K562 (cell line): ENCODE measurements around the gene NECAB3. TPM values are rescaled to one million over a fixed set of nuclear protein-coding genes. Genes with fewer than 3 reads are reported as not detected.

ENCODE experiments used
- ATAC-seq: fragments of 200-7000 bp; cut with Tn5 transposase; 3 replicates; pipeline ENCODE4 v1.9.1; 2020; ENCODE audit warnings: moderate library complexity
- BruUV-seq: library from RNA; stranded (reverse); fragments of 400-500 nt; replicated peaks from 2 replicates; lab custom pipeline; 2021; lab: Mats Ljungman, UMichigan
- CTCF ChIA-PET: fragments of 300-600 bp; formaldehyde crosslinking; extraction: SDS; loops from one replicate; lab custom pipeline; 2021; ENCODE audit warnings: low intra/inter-chr PET ratio; lab: Yijun Ruan, JAX
- POLR2A ChIA-PET: fragments of 300-600, 350-650 bp; sonication (Branson Sonifier 250); formaldehyde crosslinking; extraction: SDS; loops from one replicate; lab custom pipeline; 2021; ENCODE audit warnings: antibody characterized with exemption, inconsistent platforms; lab: Yijun Ruan, JAX
- DNase-seq, 4 experiments: peaks; one replicate each; pipeline versions ENCODE4 v3.0.0 to v3.0.0-alpha.2; 2011 to 2018; ENCODE audit warnings: low spot score in 3 of 4, mixed read lengths in 3 of 4; ENCODE audit errors: extremely low read depth in 1 of 4
- FAIRE-seq: peaks from 2 replicates; lab custom pipeline; 2011; peaks lifted over from hg19 to GRCh38; lab: Jason Lieb, UNC
- H2AFZ ChIP-seq: 2 replicates; pipeline ENCODE4 v1.6.0; 2011; ENCODE audit warnings: low read depth, low read length, control low read depth, inconsistent platforms
- H3K27ac ChIP-seq: fragments of 200-600 bp; 3 replicates; pipeline ENCODE4 v1.8.0; 2011; ENCODE audit warnings: low read depth, mild to moderate bottlenecking, control low read depth, inconsistent platforms, low read length, moderate library complexity, mixed read lengths; ENCODE audit errors: extremely low read depth
- H3K27me3 ChIP-seq, 2 experiments: fragments of 300-600 bp in 1 of 2; 2 replicates in 1 of 2; 3 replicates in 1 of 2; pipeline versions ENCODE4 v1.6.0 to v1.8.0; 2011; ENCODE audit warnings: inconsistent platforms in 2 of 2, low read length in 2 of 2, mild to moderate bottlenecking in 1 of 2, mixed read lengths in 1 of 2, moderate library complexity in 1 of 2; ENCODE audit not compliant: control insufficient read depth in 2 of 2, insufficient read depth in 2 of 2
- H3K36me3 ChIP-seq: fragments of 300-600 bp; 3 replicates; pipeline ENCODE4 v1.8.0; 2011; ENCODE audit warnings: mild to moderate bottlenecking, low read length, inconsistent platforms; ENCODE audit not compliant: control insufficient read depth, insufficient read depth
- H3K4me1 ChIP-seq, 2 experiments: fragments of 200-600 bp in 1 of 2; replicated peaks in 1 of 2; 2 replicates in 1 of 2; 3 replicates in 1 of 2; pipeline versions ENCODE4 v1.5.1 to v1.8.0; 2011; ENCODE audit warnings: inconsistent platforms in 2 of 2, low read length in 2 of 2, mild to moderate bottlenecking in 1 of 2, mixed read lengths in 1 of 2, moderate library complexity in 1 of 2; ENCODE audit not compliant: control insufficient read depth in 2 of 2, insufficient read depth in 2 of 2
- H3K4me2 ChIP-seq: 2 replicates; pipeline ENCODE4 v1.6.1; 2011; ENCODE audit warnings: low read length, control low read depth, inconsistent platforms, mixed read lengths; ENCODE audit not compliant: insufficient read depth
- H3K4me3 ChIP-seq: fragments of 200-600 bp; sonication (generic), shearing (Covaris generic); 2 replicates; pipeline ENCODE4 v1.5.1; 2016; ENCODE audit warnings: control low read depth, inconsistent platforms
- H3K79me2 ChIP-seq: fragments of 200-600 bp; 3 replicates; pipeline ENCODE4 v1.8.0; 2011; ENCODE audit warnings: low read length, inconsistent platforms; ENCODE audit not compliant: control insufficient read depth, insufficient read depth
- H3K9ac ChIP-seq, 2 experiments: 2 replicates each; pipeline versions ENCODE4 v1.6.0 to v1.6.1; 2011; ENCODE audit warnings: low read depth in 2 of 2, low read length in 2 of 2, control low read depth in 1 of 2, inconsistent platforms in 1 of 2, mild to moderate bottlenecking in 1 of 2, mixed read lengths in 1 of 2; ENCODE audit not compliant: insufficient read depth in 1 of 2
- H3K9me1 ChIP-seq: one replicate; pipeline ENCODE4 v1.6.0; 2011; ENCODE audit warnings: inconsistent platforms, mild to moderate bottlenecking, low read length, moderate library complexity; ENCODE audit not compliant: control insufficient read depth, insufficient read depth
- H3K9me3 ChIP-seq: replicated peaks from 2 replicates; pipeline ENCODE4 v1.5.1; 2011; ENCODE audit warnings: low read depth, low read length, inconsistent platforms; ENCODE audit not compliant: control insufficient read depth, insufficient read depth
- H4K20me1 ChIP-seq: replicated peaks from 2 replicates; pipeline ENCODE4 v1.6.1; 2011; ENCODE audit warnings: low read length, inconsistent platforms, mixed read lengths; ENCODE audit not compliant: control insufficient read depth, insufficient read depth
- BHLHE40 ChIP-seq: IDR thresholded peaks from 2 replicates; pipeline ENCODE4 v1.6.1; 2011; ENCODE audit warnings: low read length, improper control_type of control experiment
- CHD7 ChIP-seq: fragments of 200-600 bp; sonication (generic); IDR thresholded peaks from one replicate; pipeline ENCODE4 v1.6.1; 2012; ENCODE audit warnings: mild to moderate bottlenecking, low read depth, low read length, inconsistent platforms
- JUNB ChIP-seq: fragments of 450-650 bp; formaldehyde crosslinking; conservative IDR thresholded peaks from 2 replicates; pipeline ENCODE4 v1.4.0; 2020; ENCODE audit warnings: mild to moderate bottlenecking
- KHSRP ChIP-seq: fragments of 450-650 bp; IDR thresholded peaks from 2 replicates; pipeline ENCODE4 v1.6.1; 2017
- PHB ChIP-seq: fragments of 250-450 bp; sonication (Bioruptor Pico); IDR thresholded peaks from 2 replicates; pipeline ENCODE4 v1.5.0; 2021
- PHF8 ChIP-seq: fragments of 200-600 bp; sonication (generic); IDR thresholded peaks from 2 replicates; pipeline ENCODE4 v1.6.1; 2012; ENCODE audit warnings: mixed run types, mild to moderate bottlenecking, inconsistent platforms, low read length, moderate library complexity, borderline replicate concordance
- SNRNP70 ChIP-seq: fragments of 200-400 bp; formaldehyde crosslinking; optimal IDR thresholded peaks from 2 replicates; pipeline ENCODE3; 2017; ENCODE audit warnings: low read depth, low read length
- SPI1 ChIP-seq: IDR thresholded peaks from 2 replicates; pipeline ENCODE4 v1.6.1; 2011; ENCODE audit warnings: low read depth, low read length, control low read depth, borderline replicate concordance
- SRSF9 ChIP-seq: fragments of 200-400 bp; formaldehyde crosslinking; IDR thresholded peaks from 2 replicates; pipeline ENCODE4 v1.6.1; 2017; ENCODE audit warnings: low read depth, low read length, borderline replicate concordance
- TARDBP ChIP-seq: fragments of 450-650 bp; IDR thresholded peaks from 2 replicates; pipeline ENCODE4 v1.6.1; 2016
- ZNF324 ChIP-seq: fragments of 250-450 bp; sonication (Bioruptor Pico); IDR thresholded peaks from 2 replicates; pipeline ENCODE4 v1.4.0; 2020; ENCODE audit warnings: mild to moderate bottlenecking
- ZNF695 ChIP-seq: fragments of 450-650 bp; formaldehyde crosslinking; IDR thresholded peaks from 2 replicates; pipeline ENCODE4 v1.4.0; 2020; ENCODE audit warnings: mild to moderate bottlenecking, moderate library complexity
- ZSCAN29 ChIP-seq: fragments of 450-650 bp; IDR thresholded peaks from 2 replicates; pipeline ENCODE4 v1.6.1; 2017
- WGBS: fragments of 100-300 bp; shearing (Covaris generic); methylation state at CpG from one replicate; pipeline ENCODE4 v1.1.6; 2016; ENCODE audit warnings: low coverage, mixed read lengths; ENCODE audit not compliant: insufficient coverage; ENCODE audit errors: missing lambda C conversion rate; 5-methylcytosine and 5-hydroxymethylcytosine counted together
- in situ Hi-C: fragments of 300-500 bp; cut with MboI; formaldehyde crosslinking; loops from 4 replicates; pipeline ENCODE4 v1.15.0; 2018; ENCODE audit warnings: inconsistent platforms, mixed read lengths
- intact Hi-C: fragments of 100-400 bp; cut with micrococcal nuclease; formaldehyde crosslinking; loops from 2 replicates; pipeline ENCODE4 v1.14.2; 2022
- polyA plus RNA-seq, 8 experiments: library from polyadenylated mRNA; depleted of rRNA in 4 of 8; stranded (reverse) in 5 of 8; unstranded in 3 of 8; fragments of >200 nt; fragmentation: Nextera tagmentation in 2 of 8; fragmentation: Illumina TruSeq in 1 of 8; extraction: Ambion mirVana in 2 of 8; extraction: Trizol in 1 of 8; gene quantifications; 2 replicates each; pipeline versions ENCODE4 v1.2.1 to v1.2.3, GENCODE V29; 2011 to 2014; ENCODE audit warnings: inconsistent platforms in 1 of 8, missing spikeins in 1 of 8
- total RNA-seq, 7 experiments: library from RNA; depleted of rRNA in 6 of 7; stranded (reverse); fragments of >200 nt in 6 of 7; fragmentation: Illumina TruSeq in 2 of 7; extraction: Trizol in 2 of 7; gene quantifications; 2 replicates each; pipeline versions ENCODE4 v1.2.1 to v1.2.3, GENCODE V29; 2011 to 2021; ENCODE audit warnings: low replicate concordance in 1 of 7

NECAB3 gene
- total and polyA plus RNA-seq, 9 of the 15 experiments (the other 6 are each of a cell fraction or from before 2014, with no cell fraction given): 0.94 to 63.3 (median 31.5) TPM

- CTCF ChIA-PET: no interaction called here
- H3K4me1 ChIP-seq: peaks cover 19 to 27% of the 10 kb centered on the region in 2 experiments
- no peaks in the 10 kb centered on the region for H4K20me1 ChIP-seq
- 65% methylated on average over 12 of the region's 14 CpGs for WGBS
- H3K79me2 ChIP-seq: no peaks in the 10 kb centered on the region
- no TSS peak for BruUV-seq
- H3K4me2 ChIP-seq: 0 out of 2 replicates have a peak overlapping the region, but pooled peaks have one; percentile 3
- no peaks in the 10 kb centered on the region for H3K9me1 ChIP-seq
- no peak overlapping the region for H2AFZ ChIP-seq
- H3K9me3 ChIP-seq: no peaks in the 10 kb centered on the region
- ATAC-seq: no peak
- H3K36me3 ChIP-seq: peaks cover 31% of the 10 kb centered on the region; the same call in 2 of the 3 replicates
- no peak for DNase-seq
- peak overlapping the region in 1 of 2 experiments; percentile 85; a peak in 2 of 4 replicates for H3K9ac ChIP-seq
- H3K4me3 ChIP-seq: no peak overlapping the region
- in situ Hi-C loops: no loop called here
- H3K27ac ChIP-seq: peak overlapping the region; percentile 15; the same call in 2 of the 3 replicates
- intact Hi-C loops: no loop called here
- no peaks in the 10 kb centered on the region for H3K27me3 ChIP-seq
- no peak for FAIRE-seq
- POLR2A ChIA-PET: interaction anchor here (1.1 kb wide), 1 partner anchor 9 kb away, joined by 5 read pairs; the partner anchor contains the start of gene PXMP4
- no peak for TF ChIP-seq KHSRP
- no peak for TF ChIP-seq ZSCAN29
- TF ChIP-seq ZNF695 (CRISPR knock-in tag): no peak
- no peak for TF ChIP-seq SPI1
- TF ChIP-seq CHD7: no peak
- TF ChIP-seq ZNF324 (CRISPR knock-in tag): no peak
- TF ChIP-seq SNRNP70: no peak
- no peak for TF ChIP-seq JUNB
- TF ChIP-seq TARDBP: no peak
- no peak for TF ChIP-seq SRSF9
- TF ChIP-seq PHF8: no peak
- peak; percentile 43 for TF ChIP-seq BHLHE40
- TF ChIP-seq PHB (CRISPR knock-in tag): no peak
Measured at GRCh38 chr20:33710681-33711445, 36.6 kb upstream of the NECAB3 start.
